NB4 (cell line): ENCODE measurements around the gene CHM.

Experiments used
- DNase-seq: peaks from one replicate; pipeline ENCODE4 v3.0.0; 2010; ENCODE audit warnings: low read depth
- H3K4me3 ChIP-seq: one replicate; pipeline ENCODE4 v1.5.1; 2011; ENCODE audit warnings: mild to moderate bottlenecking, low read depth, low read length, moderate library complexity
- MYC ChIP-seq: IDR thresholded peaks from 2 replicates; pipeline ENCODE4 v1.6.1; 2011; ENCODE audit warnings: low read depth, low read length
- POLR2A ChIP-seq: IDR thresholded peaks from 2 replicates; pipeline ENCODE4 v1.6.1; 2011; ENCODE audit warnings: mild to moderate bottlenecking; ENCODE audit not compliant: insufficient read length; ENCODE audit errors: extremely low read depth
- TF ChIP-seq, protein P1 (sequence below): IDR thresholded peaks from 2 replicates; pipeline ENCODE4 v1.6.1; 2011; ENCODE audit warnings: low read depth, low read length
- TF ChIP-seq, protein P2 (sequence below): IDR thresholded peaks from one replicate; pipeline ENCODE4 v1.5.1; 2012; ENCODE audit warnings: low read depth, low read length

The CHM gene

GRCh38 chrX:85994797-85995196, 52.6 kb downstream of the CHM start:
- DNase-seq = no peak
- no peak overlapping the region for H3K4me3 ChIP-seq
- TF ChIP-seq, protein P1, sequence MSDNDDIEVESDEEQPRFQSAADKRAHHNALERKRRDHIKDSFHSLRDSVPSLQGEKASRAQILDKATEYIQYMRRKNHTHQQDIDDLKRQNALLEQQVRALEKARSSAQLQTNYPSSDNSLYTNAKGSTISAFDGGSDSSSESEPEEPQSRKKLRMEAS = no peak
- TF ChIP-seq MYC = no peak
- TF ChIP-seq, protein P2, sequence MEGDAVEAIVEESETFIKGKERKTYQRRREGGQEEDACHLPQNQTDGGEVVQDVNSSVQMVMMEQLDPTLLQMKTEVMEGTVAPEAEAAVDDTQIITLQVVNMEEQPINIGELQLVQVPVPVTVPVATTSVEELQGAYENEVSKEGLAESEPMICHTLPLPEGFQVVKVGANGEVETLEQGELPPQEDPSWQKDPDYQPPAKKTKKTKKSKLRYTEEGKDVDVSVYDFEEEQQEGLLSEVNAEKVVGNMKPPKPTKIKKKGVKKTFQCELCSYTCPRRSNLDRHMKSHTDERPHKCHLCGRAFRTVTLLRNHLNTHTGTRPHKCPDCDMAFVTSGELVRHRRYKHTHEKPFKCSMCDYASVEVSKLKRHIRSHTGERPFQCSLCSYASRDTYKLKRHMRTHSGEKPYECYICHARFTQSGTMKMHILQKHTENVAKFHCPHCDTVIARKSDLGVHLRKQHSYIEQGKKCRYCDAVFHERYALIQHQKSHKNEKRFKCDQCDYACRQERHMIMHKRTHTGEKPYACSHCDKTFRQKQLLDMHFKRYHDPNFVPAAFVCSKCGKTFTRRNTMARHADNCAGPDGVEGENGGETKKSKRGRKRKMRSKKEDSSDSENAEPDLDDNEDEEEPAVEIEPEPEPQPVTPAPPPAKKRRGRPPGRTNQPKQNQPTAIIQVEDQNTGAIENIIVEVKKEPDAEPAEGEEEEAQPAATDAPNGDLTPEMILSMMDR = no peak
- TF ChIP-seq POLR2A = no peak

- no peak overlapping the region for H3K4me3 ChIP-seq
- DNase-seq = no peak
- TF ChIP-seq, protein P2 = no peak
- TF ChIP-seq POLR2A = no peak
- TF ChIP-seq, protein P1 = no peak
- no peak for TF ChIP-seq MYC
Observed at GRCh38 chrX:85994228-85994627, 53.1 kb downstream of the CHM start.

DNA sequence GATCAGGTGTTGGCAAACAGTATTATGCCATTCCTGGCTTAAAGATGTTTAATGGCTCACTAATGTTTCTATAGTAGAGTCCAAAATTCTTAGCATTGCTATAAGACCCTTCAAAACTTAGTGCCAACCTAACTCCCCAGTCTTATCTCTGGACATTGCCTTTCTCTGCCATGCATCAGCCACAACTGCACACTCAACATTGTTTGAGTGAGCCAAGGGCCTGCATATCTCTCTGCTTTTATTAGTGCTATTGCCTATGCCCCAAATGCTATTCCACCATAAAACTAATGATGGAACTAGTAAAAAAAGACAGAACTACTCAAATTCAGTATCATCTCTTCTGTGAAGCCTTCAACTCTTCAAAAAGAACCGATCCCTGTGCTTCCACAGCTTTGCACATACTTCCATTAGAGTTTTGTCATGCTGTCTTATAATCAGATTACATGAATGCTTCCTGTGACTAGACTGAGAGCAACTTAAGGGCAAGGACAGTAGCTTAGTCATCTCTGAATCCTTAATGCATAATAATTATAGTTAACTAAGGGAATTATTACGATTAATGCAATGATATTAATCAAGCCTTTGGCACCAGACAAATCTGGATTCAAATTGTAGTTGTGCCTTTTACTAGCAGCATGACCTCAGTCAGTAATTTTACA, 53.7 kb downstream of the CHM start:
- no peak for DNase-seq
- no peak overlapping the region for H3K4me3 ChIP-seq
- TF ChIP-seq POLR2A = no peak
- no peak for TF ChIP-seq MYC
- TF ChIP-seq, protein P1 = no peak

GRCh38 chrX:85992811-85993229, 54.5 kb downstream of the CHM start:
- no peak overlapping the region for H3K4me3 ChIP-seq
- TF ChIP-seq, protein P2 = no peak
- TF ChIP-seq, protein P1 = no peak
- no peak for TF ChIP-seq POLR2A
- TF ChIP-seq MYC = no peak
- DNase-seq = peak; percentile 1

DNA sequence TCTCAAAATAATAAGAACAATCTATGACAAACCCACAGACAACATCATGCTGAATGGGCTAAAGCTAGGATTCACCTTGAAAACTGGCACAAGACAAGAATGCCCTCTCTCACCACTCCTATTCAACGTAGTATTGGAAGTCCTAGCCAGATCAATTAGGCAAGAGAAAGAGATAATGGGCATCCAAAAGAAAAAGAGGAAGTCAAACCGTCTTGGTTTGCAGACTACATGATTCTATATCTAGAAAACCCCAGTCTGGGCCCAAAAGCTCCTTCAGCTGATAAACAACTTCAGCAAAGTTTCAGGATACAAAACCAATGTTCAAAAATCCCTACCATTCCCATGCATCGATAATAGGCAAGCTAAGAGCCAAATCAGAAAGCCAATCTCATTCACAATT, 59.0 kb downstream of the CHM start:
- DNase-seq = peak; percentile 2
- no peak overlapping the region for H3K4me3 ChIP-seq
- TF ChIP-seq, protein P2 = no peak
- no peak for TF ChIP-seq MYC
- TF ChIP-seq, protein P1 = no peak
- no peak for TF ChIP-seq POLR2A

DNA sequence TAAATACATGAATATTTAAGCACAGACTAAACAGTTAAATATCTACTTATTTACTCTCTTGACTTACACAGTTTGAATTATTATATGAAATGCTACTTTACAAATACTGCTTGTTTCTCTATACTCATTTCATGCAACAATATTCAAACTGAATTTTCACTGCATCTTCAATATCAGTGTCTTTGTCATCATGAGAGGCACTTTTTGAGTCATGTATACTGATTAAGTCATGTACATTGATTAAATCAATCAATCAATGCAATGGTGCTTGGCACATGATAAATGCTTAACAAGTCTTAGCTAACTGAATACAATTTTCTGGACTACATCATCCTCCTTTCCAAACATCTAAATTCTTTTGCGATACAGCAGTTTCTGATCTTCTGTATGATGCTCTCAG, 67.1 kb downstream of the CHM start:
- TF ChIP-seq, protein P2 = no peak
- no peak for TF ChIP-seq POLR2A
- TF ChIP-seq, protein P1 = no peak
- TF ChIP-seq MYC = no peak
- DNase-seq = no peak
- no peak overlapping the region for H3K4me3 ChIP-seq
